SKM-1 (cell line): ENCODE results near the gene PRCC.
"Not testable (repeated sequence)": the region's sequence is repeated elsewhere in the genome, so short reads cannot be mapped to it uniquely, and the experiment has no call there.

ENCODE experiments used
- DNase-seq: peaks from one replicate; lab custom pipeline; 2025; ENCODE audit not compliant: unreplicated experiment; lab: John Stamatoyannopoulos, UW

PRCC gene

DNA sequence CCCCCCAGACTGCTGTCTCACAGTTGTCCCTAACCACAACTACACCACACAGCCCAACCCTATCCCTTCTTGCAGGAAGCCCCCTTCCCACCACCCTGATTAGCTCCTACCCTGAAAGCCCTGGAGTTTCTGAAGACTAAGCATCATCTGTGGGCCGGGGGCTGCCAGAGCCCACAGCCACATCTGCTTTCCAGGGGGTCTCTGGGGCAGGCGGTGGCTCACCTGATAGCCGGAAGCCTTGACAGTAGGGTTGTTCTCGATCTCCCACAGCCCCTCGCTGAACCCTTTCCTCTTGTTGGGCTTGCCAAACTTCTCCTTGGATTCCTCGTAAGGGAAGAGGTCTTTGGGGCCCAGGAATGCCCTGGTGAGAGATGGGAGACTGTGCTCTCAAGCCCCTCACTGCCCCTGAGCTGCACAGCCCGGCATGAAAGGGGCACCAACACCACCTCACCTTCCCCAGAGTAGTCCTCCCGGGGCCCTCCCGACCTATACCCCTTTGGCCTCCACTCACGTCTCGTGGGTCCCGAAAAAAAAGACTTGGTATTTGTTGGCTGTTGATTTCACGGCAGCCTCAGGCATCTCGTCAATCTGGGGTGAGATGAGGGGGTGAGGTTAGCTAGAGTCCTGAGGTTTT is 22.4 kb upstream of the PRCC start:
- DNase-seq = no peak

DNA sequence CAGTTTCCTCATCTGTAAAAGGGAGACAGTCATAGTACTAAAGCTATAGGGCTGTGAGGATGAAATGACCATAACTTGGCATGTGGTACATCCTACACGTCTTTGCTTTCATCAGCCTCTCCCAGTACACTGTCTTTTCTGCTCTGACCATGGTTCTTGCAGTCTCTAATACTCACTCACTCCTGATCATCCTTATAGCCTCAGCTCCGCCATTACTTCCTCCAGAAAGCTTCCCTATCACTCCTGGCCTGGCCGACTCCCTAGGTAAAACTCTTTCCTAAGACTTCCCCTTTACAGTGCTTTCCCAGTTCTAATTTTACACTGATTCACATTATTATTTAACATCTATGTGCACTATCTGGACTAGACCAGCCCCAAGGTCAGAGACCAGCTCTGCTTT is 21.5 kb upstream of the PRCC start:
- no peak for DNase-seq

DNA sequence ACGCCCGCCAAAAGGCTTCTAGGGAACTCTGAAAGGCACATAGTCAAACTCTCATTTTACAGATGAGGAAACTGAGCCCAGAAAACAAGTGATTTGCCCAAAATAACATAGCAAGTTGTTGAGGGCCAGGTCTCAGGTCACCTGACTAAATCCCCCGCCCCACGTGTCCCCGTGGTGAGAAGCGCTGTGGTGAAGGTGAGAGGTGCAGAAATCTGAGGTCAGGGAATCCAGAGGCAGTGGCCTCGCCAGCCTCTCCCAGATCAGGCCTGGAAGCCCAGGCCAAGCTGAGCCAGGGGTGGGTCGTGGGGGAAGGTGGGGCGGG is 21.0 kb upstream of the PRCC start:
- DNase-seq = no peak

DNA sequence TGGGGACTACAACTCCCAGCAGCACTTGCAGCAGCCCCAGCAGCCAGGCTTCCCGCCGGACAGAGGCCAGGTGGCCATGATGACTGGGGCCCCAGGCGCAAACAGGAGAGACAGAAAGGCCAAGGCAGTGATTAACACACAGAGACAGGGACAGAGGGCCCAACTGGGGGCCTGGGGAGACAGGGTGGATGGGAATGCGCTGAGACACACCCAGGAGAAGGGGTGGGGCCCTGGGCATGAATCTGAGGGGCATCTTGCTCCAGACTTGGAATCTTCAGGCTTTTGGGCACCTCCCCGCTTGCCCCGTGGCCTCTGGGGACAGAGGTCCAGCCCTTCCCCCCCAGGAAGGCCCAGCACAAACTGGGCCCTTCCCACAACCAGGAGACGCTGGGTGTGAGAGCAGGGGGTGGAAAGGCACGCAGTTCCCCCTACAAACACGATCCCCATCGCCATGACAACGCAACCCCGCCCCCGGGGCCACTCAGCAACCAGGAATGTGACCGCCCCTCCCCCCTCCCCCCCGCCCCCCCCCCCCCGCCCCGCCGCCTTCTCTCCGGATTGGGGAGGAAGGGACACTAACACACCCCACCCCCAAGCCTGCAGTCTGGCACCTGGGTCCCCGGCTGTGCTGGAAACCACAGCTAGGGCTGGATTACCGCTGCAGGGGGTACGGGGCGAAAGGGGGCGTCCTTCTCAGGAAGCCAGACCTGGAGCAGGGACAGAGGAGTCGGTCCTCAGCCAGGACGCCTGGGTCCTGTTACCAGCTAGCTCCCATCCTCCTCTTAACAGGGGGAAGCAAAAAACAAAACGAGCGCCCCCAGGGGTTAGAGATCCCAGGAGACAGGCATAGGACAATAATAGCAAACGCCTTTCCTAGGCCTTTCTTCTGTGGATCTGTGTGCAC is 20.4 kb upstream of the PRCC start:
- DNase-seq = no peak

DNA sequence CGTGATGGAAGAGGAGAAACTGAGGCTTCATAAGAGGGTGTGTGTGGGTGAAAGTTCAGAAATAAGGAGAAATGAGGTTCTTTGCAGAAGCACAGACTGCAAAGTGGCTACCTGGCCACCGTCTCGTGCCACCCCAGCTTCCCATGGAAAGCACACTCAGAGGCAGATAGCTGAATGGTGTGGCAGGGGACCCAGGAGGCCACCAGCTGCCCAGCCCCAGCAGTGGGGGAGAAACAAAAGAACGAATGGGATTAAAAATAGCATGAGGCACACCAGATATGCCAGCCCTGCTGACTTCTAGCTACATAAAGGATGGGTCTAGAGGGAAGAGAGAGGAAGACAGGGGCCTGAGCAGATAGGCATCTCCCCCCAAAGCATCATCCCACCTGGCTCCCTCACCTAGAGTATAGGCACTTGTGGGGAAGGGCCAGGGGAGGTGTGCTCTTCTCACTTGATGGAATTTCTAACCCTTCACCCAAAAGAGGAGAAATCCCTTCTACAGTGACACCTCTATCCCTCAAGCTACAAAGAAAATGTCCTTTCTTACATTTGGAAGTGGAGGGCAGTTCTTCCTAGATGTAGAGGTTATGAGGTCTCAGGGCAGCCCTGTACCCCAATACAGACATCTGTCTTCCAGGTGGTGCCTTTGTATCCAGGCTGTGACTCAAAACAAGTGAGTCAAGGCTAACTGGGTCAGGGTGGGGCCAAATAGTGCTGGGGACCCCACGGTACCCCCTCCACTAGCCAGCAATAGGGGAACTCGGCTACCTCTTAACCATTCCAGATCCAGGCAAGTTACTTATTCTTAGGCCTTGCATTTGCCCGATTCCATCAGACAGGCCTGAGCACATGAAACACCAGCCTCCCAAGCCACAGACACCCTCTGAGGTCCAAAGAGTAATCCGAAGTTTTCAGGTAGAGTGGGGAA is 19.3 kb upstream of the PRCC start:
- DNase-seq = no peak

DNA sequence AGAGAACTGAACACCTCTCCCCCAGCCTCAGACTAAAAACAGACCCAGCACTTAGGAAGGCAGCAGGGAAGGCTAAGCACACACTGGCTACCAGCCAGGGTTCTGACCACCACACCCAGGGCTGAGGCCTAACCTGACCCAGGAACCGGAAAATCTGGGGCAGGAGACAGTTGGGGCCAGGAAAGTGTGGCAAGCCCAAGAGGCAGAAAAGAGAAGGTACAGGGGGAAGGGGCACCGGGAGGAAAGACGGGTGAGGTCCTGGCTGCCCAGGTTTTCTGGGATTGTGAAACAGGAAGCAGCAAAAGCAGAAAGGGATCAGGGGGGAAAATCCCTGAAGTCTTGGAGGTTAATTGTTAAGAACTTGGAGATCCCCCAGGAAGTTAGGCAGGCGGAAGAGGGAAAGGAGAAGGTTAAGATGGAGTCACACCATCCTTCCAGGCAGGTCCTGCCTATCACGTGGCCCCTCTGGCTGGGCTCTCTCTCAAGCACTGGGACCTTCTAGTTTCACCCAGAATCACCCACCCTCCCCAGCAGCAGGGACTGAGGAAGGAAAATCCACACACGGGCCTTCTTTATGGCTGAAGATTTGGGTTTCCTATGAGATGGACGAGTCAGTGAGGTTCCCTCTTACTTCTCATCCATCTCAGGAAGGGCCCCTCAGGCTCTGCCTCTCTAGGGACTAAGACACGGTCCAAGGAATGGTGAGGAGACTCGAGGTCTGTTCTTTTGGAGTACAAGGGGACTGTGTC is 18.5 kb upstream of the PRCC start:
- peak; percentile 81 for DNase-seq

DNA sequence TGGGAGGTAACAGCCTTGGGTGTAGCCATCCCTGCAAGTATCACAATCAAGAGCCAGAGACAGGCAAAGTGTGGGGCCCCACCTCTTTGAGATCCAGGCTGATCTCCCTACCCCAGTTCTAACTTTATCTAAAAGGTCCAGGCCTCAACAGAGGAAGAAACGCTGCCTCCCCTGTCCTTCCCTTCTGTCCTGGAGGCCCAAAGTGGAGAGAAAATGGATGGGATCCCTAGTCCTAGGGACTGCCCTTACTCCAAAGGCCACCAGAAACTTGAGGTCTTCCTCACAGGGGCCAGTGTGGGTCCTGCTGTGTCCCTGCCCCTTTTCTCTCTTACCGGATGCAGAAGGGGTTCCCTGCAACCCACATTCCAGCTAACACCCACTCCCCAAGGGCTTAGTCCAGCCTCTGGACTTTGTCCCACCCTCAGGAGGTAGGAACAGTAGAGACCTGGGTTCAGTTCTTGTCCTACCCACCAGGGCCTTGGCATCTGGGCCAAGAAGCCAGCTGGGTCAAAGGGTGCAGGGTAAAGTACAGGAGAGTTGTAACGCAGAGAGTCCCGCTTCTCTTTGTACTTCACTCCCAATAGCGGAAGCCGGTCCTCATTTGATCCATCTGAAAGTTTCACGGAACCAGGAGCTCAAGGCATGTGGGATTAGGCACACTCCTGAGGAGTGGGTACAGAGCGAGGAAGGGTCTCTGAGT is 17.8 kb upstream of the PRCC start:
- DNase-seq = no peak

DNA sequence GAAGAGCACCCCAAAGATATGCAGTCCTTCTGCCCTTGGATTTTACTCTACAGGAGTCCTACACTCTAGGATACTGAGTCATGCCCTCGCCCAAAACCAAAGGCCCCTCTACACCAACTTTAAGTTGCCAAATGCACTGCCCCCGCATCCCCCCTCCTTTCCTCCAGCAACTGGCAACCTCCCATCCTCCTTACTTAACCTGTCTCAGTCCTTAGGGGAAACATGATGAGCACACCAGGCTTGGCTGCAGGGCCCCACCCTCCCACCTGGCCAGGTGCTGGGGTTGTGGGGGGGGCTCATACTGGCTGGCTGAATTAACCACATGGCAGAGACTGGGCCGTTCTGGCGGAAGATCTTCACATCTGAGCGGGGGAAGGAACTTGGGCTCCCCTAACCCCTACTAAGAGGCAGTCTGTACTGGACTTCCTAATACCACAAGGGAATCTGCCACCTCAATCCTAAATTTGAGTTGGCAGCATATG is 17.1 kb upstream of the PRCC start:
- DNase-seq = no peak

DNA sequence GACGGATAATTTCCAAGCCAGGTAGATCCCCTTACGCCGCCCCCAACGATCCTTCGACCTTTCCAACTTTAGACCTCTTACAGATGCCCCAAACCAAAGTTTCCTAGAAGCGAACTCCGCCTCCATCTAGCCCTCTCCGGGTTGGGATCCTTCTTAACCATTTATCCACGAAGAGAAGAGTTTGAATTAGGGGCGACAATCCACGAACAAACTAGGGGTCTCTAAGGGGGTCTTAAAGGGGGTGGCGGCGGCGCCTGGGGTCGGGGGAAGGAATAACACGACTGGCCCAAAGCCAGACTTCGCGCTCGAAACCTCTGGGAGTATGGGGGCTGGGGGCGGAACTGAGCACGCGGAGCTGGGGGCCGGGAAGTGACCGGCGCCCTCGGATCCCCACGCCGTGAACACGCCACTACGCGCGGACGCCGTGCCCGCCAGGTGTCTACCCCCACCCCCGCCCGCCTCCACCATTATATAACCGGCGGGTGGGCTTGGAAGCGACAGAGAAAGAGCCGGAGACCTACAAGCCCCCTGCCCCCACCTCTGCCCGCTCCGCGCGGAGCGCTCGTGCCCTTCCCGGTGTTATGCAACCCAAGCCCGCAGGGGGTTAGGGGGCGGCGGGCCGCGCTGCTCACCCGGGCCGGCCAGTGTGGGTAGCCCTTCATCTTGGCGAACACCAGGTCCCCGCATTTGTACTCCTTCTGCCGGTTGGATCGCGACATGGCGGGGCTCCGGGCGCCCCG is 16.5 kb upstream of the PRCC start:
- no peak for DNase-seq

DNA sequence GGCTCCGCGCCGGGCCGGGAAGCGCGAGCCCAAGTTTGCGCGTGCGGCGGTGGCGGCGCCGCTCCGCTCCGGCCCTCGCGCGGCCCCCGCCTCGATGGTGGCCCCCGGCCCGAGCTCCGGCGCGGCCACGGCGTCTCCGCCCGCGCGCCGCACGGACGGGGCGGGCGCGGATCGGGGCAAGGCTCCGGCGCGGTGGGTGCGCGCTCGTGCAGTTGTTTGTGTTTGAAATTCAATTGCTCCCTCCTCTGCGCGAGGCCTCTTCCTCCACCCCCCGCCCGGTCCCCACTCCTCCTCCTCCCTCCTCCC is 15.9 kb upstream of the PRCC start, which contains the start of gene HDGF:
TSS of gene HDGF (minus strand) at position 225 of the 306 bp plus-strand sequence. CDS start 246 bp downstream, outside the sequence.
- DNase-seq = no peak

DNA sequence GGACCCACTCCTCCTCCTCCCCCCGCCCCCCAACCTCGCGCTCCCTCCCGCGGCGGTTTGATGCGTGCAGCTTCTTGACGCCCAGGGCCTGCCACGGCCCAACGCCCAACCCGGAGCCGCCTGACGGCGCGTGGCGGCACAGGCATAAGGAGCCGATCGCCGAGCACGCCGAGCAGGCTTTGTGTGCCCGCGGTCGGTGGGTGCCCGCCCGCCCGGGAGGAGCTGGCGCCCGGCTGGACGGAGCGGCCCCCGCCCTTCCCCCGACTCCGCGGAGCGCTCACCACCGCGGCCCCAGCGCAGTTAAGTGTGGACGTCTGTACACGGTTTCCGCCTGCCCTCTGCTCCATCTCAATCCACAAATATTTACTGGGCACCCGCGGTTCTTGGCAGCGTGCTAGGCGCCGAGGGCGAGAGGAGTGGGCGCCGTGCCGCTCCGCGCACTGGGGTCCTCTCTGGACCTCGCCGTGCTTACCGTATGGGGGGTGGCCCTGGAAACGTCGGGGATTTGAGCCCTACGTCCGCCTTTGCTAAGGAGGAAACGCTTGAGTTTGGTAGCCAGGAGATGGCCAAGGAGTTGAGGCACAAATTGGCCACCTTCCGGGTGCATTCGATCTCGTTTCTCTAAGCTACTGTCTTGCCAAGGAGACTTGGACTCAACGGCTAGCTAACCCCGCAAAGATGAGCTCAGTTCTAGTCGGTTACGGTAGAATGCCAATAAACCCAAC is 15.4 kb upstream of the PRCC start:
- DNase-seq = peak; percentile 98

DNA sequence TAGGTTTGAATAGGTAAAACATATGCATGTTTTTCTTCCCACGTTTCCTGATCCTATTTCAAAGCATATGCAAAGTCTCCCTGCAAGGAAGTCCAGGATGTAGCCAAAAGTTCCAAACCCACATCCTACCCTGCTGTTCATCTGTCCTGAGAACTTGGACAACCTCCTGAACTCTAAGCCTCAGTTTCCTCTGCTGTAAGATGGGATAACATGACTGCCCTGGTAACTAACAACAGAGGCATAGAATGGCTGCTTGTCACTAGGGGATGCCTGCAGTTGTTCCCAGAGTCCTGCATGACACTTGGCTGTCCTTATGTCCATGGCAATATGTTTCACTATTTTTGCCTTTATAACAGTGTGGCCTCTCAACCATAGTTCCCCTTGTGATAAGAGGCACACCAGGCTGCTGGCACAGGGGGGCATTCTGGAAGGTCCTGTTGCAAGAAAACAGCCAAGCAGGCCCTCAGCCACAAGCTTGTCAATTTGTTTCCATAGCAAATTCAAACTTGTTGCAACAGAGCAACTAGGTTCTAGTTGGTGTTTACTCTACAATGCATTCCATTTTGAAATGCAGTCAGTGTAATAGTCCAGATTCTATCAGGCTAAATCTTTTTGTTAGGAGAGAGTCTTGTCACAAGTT is 14.4 kb upstream of the PRCC start:
- DNase-seq = no peak

DNA sequence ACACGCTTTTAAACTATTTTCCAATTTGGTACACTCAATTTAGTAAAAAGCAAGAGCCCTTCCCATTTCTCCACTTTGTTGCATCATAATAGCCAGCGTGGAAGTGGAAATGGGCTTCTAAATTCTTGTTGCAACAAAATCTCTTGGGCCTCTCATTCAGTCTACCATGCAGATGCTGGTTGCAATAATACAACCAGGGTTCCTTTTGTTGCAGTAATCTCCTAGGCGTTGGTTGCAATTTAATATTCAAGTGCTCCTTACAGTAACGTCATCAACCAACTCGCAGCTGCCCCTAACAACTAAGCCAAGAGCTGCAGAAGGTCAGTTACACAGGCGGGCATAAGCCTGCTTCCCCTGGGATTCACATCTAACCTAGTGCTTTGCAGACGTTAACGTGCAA is 13.1 kb upstream of the PRCC start:
- DNase-seq = no peak

DNA sequence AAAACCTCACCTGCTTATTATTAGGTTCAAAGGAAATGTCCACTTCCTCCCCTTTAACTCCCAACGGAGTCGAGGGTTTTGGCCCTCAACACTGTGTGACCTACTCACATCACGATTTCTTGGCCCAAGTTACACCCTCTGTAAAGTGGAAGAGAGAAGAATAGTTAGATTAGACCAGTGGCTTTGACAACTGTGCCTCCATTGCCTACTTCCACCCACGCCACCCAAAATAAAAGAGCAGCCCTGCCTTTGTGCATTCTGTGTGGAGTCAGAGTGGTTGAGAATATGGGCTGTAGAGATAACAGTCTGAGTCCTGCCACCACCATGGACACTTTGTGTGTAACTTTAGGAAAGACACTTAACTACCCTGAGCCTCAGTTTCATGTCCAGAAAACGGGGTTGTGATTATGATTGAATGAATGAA is 11.8 kb upstream of the PRCC start:
- no peak for DNase-seq

DNA sequence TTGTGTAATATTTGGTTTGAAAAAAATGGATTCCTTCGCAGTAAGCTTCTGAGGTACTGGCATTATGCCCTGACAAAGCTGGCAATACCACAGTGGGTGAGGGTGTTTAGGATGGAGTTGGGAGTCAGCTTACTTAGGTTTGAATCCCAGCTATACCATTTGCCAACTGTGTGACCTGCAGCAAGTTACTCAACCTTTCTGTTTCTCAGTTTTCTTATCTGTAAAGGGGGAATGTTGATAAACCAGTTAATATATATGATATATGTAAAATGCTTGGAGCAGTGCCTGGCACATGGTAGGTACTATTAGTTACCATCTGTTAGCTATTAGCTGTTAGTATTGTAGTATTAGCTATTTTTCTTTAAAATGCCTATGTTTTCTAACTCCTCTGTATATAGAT is 11.0 kb upstream of the PRCC start:
- DNase-seq = no peak

DNA sequence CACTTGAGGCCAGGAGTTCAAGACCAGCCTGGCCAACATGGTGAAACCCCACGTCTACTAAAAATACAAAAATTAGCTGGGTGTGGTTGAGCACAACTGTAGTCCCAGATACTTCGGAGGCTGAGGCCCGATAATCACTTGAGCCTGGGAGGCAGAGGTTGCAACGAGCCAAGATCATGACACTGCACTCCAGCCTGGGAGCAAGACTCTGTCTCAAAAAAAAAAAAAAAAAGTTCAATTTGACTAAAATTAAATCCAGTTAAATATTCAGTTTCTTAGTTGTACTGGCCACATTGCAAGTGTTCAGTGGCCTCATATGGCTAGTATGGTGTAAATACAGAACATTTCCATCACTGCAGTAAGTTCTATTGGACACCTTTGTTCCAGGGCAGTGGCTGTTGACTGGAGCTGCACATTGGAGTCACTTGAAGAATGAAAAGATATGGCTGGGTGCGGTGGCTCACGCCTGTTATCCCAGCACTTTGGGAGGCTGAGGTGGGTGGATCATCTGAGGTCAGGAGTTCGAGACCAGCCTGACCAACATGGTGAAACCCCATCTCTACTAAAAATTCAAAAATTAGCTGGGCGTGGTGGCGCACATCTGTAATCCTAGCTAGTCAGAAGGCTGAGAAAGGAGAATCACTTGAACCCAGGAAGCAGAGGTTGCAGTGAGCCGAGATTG is 9.6 kb upstream of the PRCC start:
- not testable (repeated sequence) for DNase-seq

DNA sequence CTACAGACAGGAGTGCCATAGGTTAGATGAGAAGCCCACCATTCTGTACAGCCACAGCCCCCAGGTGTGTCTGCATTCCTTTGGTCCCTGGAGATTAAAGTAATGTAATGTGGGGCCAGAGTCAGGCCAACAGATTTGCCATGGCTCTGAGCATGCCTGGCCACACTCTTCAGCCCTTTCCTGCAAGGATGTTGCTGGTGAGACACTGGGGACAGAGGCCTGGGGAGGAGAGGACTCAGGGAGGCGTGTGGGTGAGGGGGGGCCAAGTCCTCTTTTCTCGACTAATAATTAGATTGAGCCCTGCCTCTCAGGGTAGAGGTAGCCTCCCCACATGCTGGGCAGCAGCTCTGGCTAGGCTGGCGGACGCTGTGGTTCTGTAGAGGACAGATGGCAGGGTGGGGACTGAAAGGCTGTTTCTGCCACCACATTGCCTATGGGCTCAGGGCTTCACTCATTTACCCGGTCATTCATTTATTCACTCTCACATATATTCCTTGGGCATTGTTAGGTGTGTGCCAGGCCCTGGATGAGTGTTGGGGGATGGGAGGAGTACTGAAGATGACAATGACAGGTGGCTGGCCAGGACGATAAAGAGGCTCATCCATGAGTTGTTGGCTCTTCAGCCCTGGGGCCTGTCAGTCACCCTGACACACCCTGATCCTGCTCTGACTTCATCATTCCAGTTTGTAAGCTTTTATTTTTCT is 7.1 kb upstream of the PRCC start:
- DNase-seq = no peak
